Activated CD4-positive, alpha-beta memory T cell treated with anti-CD3 and anti-CD28 coated beads for 36 hours (primary cell): ENCODE measurements around the gene TMEM184A. TPM values are rescaled to one million over a fixed set of nuclear protein-coding genes. Genes with fewer than 3 reads are reported as not detected.
A peak's percentile ranks its signal among the peaks of the same experiment; 100 is the strongest.
"Not testable (repeated sequence)": the region's sequence is repeated elsewhere in the genome, so short reads cannot be mapped to it uniquely, and the experiment has no call there.

ENCODE experiments used
- CTCF ChIA-PET: fragments of 350-600 bp; sonication (Branson Sonifier 250); formaldehyde crosslinking; loops from one replicate; lab custom pipeline; 2021; ENCODE audit warnings: antibody characterized with exemption, inconsistent platforms; lab: Charles Lee
- POLR2A ChIA-PET: fragments of 350-600 bp; sonication (Branson Sonifier 250); formaldehyde crosslinking; loops from one replicate; lab custom pipeline; 2021; ENCODE audit warnings: antibody characterized with exemption; lab: Charles Lee
- DNase-seq: peaks from one replicate; pipeline ENCODE4 v3.0.0-alpha.2; 2020
- H3K27ac Mint-ChIP-seq: one replicate; pipeline ENCODE4 v1.8.0; 2021; ENCODE audit warnings: mixed read lengths
- H3K27me3 Mint-ChIP-seq: one replicate; pipeline ENCODE4 v1.8.0; 2021; ENCODE audit warnings: mixed read lengths
- H3K36me3 Mint-ChIP-seq: one replicate; pipeline ENCODE4 v1.8.0; 2021; ENCODE audit warnings: mixed read lengths
- H3K4me1 Mint-ChIP-seq: one replicate; pipeline ENCODE4 v1.8.0; 2021; ENCODE audit warnings: low read depth, mixed read lengths
- H3K4me3 Mint-ChIP-seq: one replicate; pipeline ENCODE4 v1.8.0; 2021; ENCODE audit warnings: mild to moderate bottlenecking, mixed read lengths
- H3K9me3 Mint-ChIP-seq: one replicate; pipeline ENCODE4 v1.8.0; 2021; ENCODE audit warnings: mixed read lengths
- intact Hi-C: fragments of 100-400 bp; cut with micrococcal nuclease; formaldehyde crosslinking; loops from one replicate; pipeline ENCODE4 v1.15.1; 2023
- total RNA-seq, 2 experiments: library from RNA; stranded (reverse); gene quantifications; one replicate each; pipeline ENCODE4 v1.2.3, GENCODE V29; 2021

The TMEM184A gene
- total RNA-seq, 2 experiments from 2014 or later = not detected

DNA sequence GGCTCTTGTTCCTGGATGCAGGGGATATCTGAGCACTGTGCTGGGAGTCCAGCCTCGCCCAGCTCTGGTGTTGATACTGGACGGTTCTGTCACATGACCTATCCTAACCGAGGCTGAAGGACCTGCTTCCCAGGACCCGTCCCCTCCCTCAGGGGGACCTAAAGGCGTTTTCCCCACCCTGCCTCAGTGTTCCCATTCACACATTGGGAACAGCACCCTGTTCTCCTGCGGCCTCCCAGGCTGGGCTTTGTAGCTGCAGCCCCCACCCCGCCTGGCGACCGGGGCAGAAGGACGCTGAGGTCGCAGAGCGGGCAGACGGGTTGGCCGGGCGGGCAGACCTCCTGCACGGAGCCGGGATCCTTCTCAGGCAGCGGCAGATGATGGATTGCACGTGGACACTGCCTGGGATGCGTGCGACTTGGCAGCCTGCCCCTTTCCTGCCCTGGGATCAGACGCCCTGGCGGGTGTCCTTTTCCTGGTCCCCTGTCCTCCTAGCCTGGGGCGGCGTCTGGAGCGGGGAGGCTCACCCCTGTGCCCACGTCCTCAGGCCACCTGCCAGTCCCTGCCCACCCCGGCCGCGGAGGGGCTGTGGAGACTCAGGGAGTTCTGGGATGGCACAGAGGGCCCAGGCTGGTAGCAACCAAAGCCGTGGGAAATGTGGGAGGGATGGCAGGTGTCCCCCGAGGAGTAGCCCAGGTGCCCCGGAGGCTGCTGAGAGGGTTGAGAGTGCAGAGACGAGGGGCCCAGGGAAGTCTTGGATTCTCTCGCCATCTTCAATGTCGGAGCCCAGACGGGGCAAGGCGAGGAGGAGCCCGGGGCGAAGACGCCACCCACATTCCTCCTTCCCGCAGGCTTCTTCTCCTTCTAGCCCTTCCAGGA lies 31.1 kb upstream of the TMEM184A start:
- POLR2A ChIA-PET = no interaction called here
- Mint-ChIP-seq H3K4me3 (no peak overlapping the region), H3K9me3 (peaks cover 12% of the 10 kb centered on the region), H3K4me1 (peaks cover 9% of the 10 kb centered on the region), H3K36me3 (no peaks in the 10 kb centered on the region), H3K27ac (no peak overlapping the region), H3K27me3 (peaks cover 18% of the 10 kb centered on the region)
- intact Hi-C loops = no loop called here
- CTCF ChIA-PET = no interaction called here
- no peak for DNase-seq

DNA sequence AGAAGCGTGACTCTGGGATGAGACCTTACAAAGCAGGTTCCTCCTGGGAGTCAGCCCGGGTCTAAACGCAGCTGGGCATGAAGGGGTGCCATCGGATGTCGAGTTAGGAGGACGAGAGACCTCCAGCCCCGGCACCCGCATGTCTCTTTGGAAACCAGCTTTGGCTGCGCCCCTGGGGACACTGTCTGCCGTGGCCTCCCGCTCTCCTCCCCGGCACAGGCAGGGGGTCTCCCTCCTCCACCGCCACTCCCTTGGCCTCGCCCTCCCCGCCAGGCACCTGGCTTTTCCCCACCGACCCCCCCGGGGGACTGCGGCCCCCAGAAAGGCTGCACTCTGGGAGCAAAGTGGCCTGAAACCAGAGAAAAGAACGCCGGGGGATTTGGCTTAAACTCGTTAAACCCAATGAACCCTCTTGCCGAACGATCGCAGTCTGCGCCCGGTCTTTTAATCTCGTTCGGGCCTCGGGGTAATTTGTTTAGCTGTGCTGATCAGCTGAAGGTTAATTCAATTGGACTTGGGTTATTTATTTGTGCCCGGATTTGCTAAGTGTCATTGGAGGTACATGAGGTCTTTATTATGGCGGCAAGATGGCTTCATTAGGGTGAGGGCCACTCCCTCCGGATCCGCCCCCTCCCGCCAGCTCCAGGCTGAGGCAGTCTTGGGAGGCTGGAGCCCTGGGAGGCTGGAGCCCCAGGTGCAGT lies 30.3 kb upstream of the TMEM184A start:
- Mint-ChIP-seq H3K9me3 (peaks cover 12% of the 10 kb centered on the region), H3K27ac (no peak overlapping the region), H3K36me3 (no peaks in the 10 kb centered on the region), H3K27me3 (peaks cover 11% of the 10 kb centered on the region), H3K4me1 (peaks cover 2% of the 10 kb centered on the region), H3K4me3 (no peak overlapping the region)
- POLR2A ChIA-PET = no interaction called here
- CTCF ChIA-PET = no interaction called here
- no peak for DNase-seq
- intact Hi-C loops = no loop called here

- Mint-ChIP-seq H3K4me3 (no peak overlapping the region), H3K27me3 (peaks cover 2% of the 10 kb centered on the region), H3K9me3 (peaks cover 12% of the 10 kb centered on the region), H3K4me1 (no peaks in the 10 kb centered on the region), H3K36me3 (no peaks in the 10 kb centered on the region), H3K27ac (no peak overlapping the region)
- intact Hi-C loops = no loop called here
- DNase-seq = no peak
- CTCF ChIA-PET = no interaction called here
- POLR2A ChIA-PET = no interaction called here
Observed at GRCh38 chr7:1585142-1585981, 29.4 kb upstream of the TMEM184A start.

DNA sequence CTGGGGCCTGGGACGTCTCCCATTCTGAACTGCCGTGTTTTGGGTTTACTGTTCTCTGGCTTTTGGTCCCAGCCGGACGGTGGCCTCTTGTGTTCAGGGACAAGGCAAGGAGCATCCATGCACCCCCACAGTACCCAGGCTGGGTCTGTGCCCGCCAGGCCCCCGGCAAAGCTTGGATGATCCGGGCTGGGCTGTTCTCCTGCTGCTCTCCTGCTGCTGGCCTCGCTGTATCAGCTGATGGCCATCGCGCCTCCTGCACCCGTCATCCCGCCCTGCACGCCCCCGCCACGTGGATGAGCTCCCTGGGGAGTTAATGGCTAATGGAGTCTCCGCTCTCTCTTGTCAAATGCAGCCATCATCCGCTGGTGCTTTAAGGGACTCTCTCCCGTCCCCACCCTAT lies 28.7 kb upstream of the TMEM184A start:
- intact Hi-C loops = no loop called here
- CTCF ChIA-PET = no interaction called here
- POLR2A ChIA-PET = no interaction called here
- DNase-seq = no peak
- Mint-ChIP-seq H3K9me3 (peaks cover 12% of the 10 kb centered on the region), H3K27ac (no peak overlapping the region), H3K4me1 (peaks cover 4% of the 10 kb centered on the region), H3K36me3 (no peaks in the 10 kb centered on the region), H3K4me3 (no peak overlapping the region), H3K27me3 (peaks cover 2% of the 10 kb centered on the region)

DNA sequence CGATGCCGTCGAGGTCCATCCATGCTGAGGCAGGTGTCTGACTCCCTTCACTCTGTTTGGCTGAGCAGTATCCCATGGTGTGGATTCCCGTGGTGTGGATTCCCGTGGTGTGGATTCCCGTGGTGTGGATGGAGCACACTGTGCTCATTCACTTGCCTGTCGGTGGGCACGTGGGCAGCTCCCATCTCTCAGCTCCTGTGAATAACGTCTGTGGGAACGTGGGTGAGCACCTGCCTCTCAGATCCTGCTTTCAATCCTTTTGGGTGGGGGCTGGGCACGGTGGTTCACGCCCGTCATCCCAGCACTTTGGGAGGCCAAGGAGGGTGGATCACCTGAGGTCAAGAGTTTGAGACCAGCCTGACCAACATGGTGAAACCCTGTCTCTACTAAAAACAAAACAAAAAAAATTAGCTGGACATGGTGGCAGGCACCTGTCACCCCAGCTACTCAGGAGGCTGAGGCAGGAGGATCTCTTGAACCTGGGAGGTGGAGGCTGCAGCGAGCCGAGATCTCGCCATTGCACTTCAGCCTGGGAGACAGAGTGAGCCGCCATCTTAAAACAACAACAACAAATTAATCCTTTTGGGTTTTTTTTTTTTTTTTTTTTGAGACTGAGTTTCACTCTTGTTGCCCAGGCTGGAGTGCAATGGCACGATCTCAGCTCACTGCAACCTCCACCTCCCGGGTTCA lies 27.4 kb upstream of the TMEM184A start:
- DNase-seq, H3K9me3 Mint-ChIP-seq, H3K36me3 Mint-ChIP-seq, H3K4me1 Mint-ChIP-seq, POLR2A ChIA-PET, CTCF ChIA-PET, H3K27ac Mint-ChIP-seq, H3K27me3 Mint-ChIP-seq, intact Hi-C loops, H3K4me3 Mint-ChIP-seq: not testable (repeated sequence)

- ChIA-PET CTCF (interaction anchor here (1.1 to 1.3 kb wide), 2 partner anchors 12 to 767 kb away, joined by 3 read pairs; no protein-coding TSS in a partner anchor), POLR2A (no interaction called here)
- DNase-seq = no peak
- H3K36me3 Mint-ChIP-seq = no peaks in the 10 kb centered on the region
- no peaks in the 10 kb centered on the region for H3K9me3 Mint-ChIP-seq
- H3K4me3 Mint-ChIP-seq = no peak overlapping the region
- no peaks in the 10 kb centered on the region for H3K27me3 Mint-ChIP-seq
- H3K27ac Mint-ChIP-seq = no peak overlapping the region
- intact Hi-C loops = no loop called here
- H3K4me1 Mint-ChIP-seq = peaks cover 7% of the 10 kb centered on the region
Observed at GRCh38 chr7:1580422-1581030, 24.5 kb upstream of the TMEM184A start.

- Mint-ChIP-seq H3K4me3 (no peak overlapping the region), H3K4me1 (peaks cover 7% of the 10 kb centered on the region), H3K27ac (no peak overlapping the region), H3K36me3 (no peaks in the 10 kb centered on the region), H3K9me3 (no peaks in the 10 kb centered on the region), H3K27me3 (no peaks in the 10 kb centered on the region)
- POLR2A ChIA-PET = no interaction called here
- CTCF ChIA-PET = interaction anchor here (0.6 to 1.5 kb wide), 13 partner anchors 9 to 772 kb away, joined by 3 to 7 read pairs (median 3); partner anchors contain the start of gene PSMG3
- intact Hi-C loops = loop anchor here (2.0 to 10.0 kb wide), 3 partner anchors 83 to 769 kb away; no protein-coding TSS in a partner anchor
- DNase-seq = peak; percentile 80
Observed at GRCh38 chr7:1579481-1580421, 23.7 kb upstream of the TMEM184A start.

- no peaks in the 10 kb centered on the region for H3K36me3 Mint-ChIP-seq
- H3K4me1 Mint-ChIP-seq = peaks cover 7% of the 10 kb centered on the region
- no peaks in the 10 kb centered on the region for H3K27me3 Mint-ChIP-seq
- intact Hi-C loops = loop anchor here (2.0 to 10.0 kb wide), 3 partner anchors 84 to 770 kb away; no protein-coding TSS in a partner anchor
- ChIA-PET POLR2A (no interaction called here), CTCF (interaction anchor here (0.9 to 1.5 kb wide), 5 partner anchors 8 to 769 kb away, joined by 3 to 7 read pairs (median 5); partner anchors contain the start of gene PSMG3)
- no peaks in the 10 kb centered on the region for H3K9me3 Mint-ChIP-seq
- DNase-seq = no peak
- H3K4me3 Mint-ChIP-seq = no peak overlapping the region
- H3K27ac Mint-ChIP-seq = no peak overlapping the region
Observed at GRCh38 chr7:1578513-1578912, 22.5 kb upstream of the TMEM184A start.

DNA sequence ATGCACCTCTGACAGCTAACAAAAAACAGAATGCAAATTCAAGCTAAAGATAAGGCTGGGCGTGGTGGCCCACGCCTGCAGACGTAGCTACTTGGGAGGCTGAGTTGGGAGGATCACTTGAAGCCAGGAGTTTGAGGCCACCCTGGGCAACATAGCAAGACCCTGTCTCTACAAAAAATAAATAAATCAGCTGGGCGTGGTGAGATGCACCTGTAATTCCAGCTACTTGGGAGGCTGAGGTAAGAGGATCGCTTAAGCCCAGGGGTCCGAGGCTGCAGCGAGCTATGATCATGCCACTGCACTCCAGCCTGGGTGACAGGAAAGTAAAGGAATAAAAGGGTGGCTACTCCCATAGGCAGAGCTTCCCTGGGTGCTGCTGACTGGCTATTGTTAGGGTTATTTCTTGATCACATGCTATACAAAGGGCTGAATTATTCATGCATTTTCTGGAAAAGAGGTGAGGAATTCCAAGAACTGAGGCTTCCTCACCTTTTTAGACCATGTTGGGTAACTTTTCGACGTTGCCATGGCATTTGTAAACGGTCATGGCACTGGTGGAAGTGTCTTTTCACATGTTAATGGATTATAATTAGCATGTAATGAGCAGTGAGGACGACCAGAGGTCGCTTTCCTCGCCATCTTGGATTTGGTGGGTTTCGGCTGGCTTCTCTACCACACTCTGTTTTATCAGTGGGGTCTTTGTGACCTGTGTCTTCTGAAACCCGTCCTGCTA lies 20.7 kb upstream of the TMEM184A start:
- Mint-ChIP-seq H3K27me3 (no peaks in the 10 kb centered on the region), H3K36me3 (no peaks in the 10 kb centered on the region), H3K27ac (no peak overlapping the region), H3K9me3 (no peaks in the 10 kb centered on the region), H3K4me1 (peaks cover 17% of the 10 kb centered on the region), H3K4me3 (no peak overlapping the region)
- DNase-seq = no peak
- intact Hi-C loops = loop anchor here (5.0 to 10.0 kb wide), 2 partner anchors 86 to 348 kb away; no protein-coding TSS in a partner anchor
- CTCF ChIA-PET = no interaction called here
- POLR2A ChIA-PET = no interaction called here

DNA sequence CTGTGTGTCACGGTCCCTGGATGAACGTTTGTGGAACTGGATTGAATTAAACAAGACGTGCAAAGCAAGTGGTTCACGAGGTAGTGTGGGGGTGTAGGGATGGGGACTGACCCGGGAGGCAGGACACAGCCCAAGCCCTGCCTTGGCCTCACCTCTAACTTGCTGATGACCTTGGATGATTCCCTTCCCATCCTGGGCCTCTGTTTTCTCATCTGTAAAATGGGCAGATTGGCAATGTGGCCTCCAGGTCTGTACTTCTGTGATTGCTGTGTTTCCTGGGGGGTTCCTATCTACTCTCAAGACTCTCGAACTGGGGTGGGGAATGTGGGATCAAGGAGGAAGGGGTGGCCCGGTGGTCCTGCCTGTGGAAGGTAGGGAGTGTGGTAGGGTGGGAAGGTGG lies 19.8 kb upstream of the TMEM184A start:
- intact Hi-C loops = loop anchor here (5.0 to 10.0 kb wide), 2 partner anchors 86 to 349 kb away; no protein-coding TSS in a partner anchor
- no peak for DNase-seq
- POLR2A ChIA-PET = no interaction called here

More for the DNA sequence above, 19.8 kb upstream of the TMEM184A start:
- Mint-ChIP-seq H3K36me3 (no peaks in the 10 kb centered on the region), H3K27me3 (no peaks in the 10 kb centered on the region), H3K27ac (no peak overlapping the region), H3K4me3 (no peak overlapping the region), H3K4me1 (peaks cover 25% of the 10 kb centered on the region), H3K9me3 (no peaks in the 10 kb centered on the region)
- CTCF ChIA-PET = no interaction called here
